ENCODE measurements around the gene GPR158.

DNA sequence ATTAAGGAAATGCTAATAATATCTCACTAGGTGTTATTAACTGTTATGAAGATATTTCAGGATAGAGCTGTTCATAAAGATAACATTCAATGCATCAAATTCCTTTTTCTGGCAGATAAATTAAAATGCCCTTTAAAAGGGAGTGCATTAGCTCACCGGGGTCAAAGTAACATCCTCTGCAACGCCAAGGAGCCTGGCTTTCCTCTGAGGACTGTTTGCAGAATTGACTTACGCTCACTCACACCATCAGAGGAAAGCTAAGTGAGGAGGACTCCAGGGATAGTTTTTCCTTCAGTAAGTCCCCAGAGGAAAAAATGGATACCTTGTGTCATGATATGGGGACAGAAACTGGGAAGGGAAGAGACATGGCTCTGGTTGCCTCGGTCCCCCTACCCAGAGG, 45.2 kb upstream of the GPR158 start:
- no peak for TF ChIP-seq CTCF (IDR thresholded peaks at IDR 0.05)
- no peak for TF ChIP-seq POLR2AphosphoS5 (IDR thresholded peaks at IDR 0.05)
